Forelimb muscle (tissue), 1 donor: ENCODE data around the gene CYP2B6. TPM values are rescaled to one million over a fixed set of nuclear protein-coding genes. Genes with fewer than 3 reads are reported as not detected.
"Not testable (repeated sequence)": the region's sequence is repeated elsewhere in the genome, so short reads cannot be mapped to it uniquely, and the experiment has no call there.

Experiments
- DNase-seq: peaks from one replicate; pipeline ENCODE4 v3.0.0-alpha.2; 2013; ENCODE audit warnings: low read depth
- polyA plus RNA-seq: library from polyadenylated mRNA; unstranded; fragments of 120-200 nt; gene quantifications from one replicate; pipeline ENCODE4 v1.2.1, GENCODE V29; 2013; ENCODE audit not compliant: insufficient read length

The CYP2B6 gene
- polyA plus RNA-seq, 1 donor = not detected

- not testable (repeated sequence) for DNase-seq
Measured at GRCh38 chr19:40980743-40981442, 10.2 kb upstream of the CYP2B6 start.

GRCh38 chr19:40981591-40981990 is 9.5 kb upstream of the CYP2B6 start:
- DNase-seq = no peak

GRCh38 chr19:40982594-40983101 is 8.4 kb upstream of the CYP2B6 start:
- DNase-seq = no peak

- DNase-seq = no peak
Measured at GRCh38 chr19:40989453-40989852, 1.6 kb upstream of the CYP2B6 start.

- DNase-seq = no peak
Measured at GRCh38 chr19:40995355-40995754, 4.3 kb downstream of the CYP2B6 start.

GRCh38 chr19:40999018-40999417 is 7.9 kb downstream of the CYP2B6 start:
- not testable (repeated sequence) for DNase-seq

- no peak for DNase-seq
Measured at GRCh38 chr19:41000310-41000737, 9.2 kb downstream of the CYP2B6 start.

GRCh38 chr19:41001243-41001971 is 10.3 kb downstream of the CYP2B6 start:
- no peak for DNase-seq

GRCh38 chr19:41003656-41004055 is 12.6 kb downstream of the CYP2B6 start:
- DNase-seq = not testable (repeated sequence)

GRCh38 chr19:41009700-41010235 is 18.7 kb downstream of the CYP2B6 start:
- DNase-seq = no peak

GRCh38 chr19:41013359-41013758 is 22.3 kb downstream of the CYP2B6 start:
- no peak for DNase-seq

- DNase-seq = no peak
Measured at GRCh38 chr19:41014643-41015042, 23.6 kb downstream of the CYP2B6 start.

- DNase-seq = no peak
Measured at GRCh38 chr19:41016488-41017071, 25.5 kb downstream of the CYP2B6 start.

- no peak for DNase-seq
Measured at GRCh38 chr19:41018736-41019290, 27.7 kb downstream of the CYP2B6 start.

- no peak for DNase-seq
Measured at GRCh38 chr19:41019346-41019745, 28.3 kb downstream of the CYP2B6 start.

- DNase-seq = no peak
Measured at GRCh38 chr19:41023193-41023592, 32.1 kb downstream of the CYP2B6 start.

GRCh38 chr19:41025411-41025810 is 34.3 kb downstream of the CYP2B6 start:
- no peak for DNase-seq

- DNase-seq = no peak
Measured at GRCh38 chr19:41025871-41026270, 34.8 kb downstream of the CYP2B6 start.

- no peak for DNase-seq
Measured at GRCh38 chr19:41027273-41027967, 36.3 kb downstream of the CYP2B6 start.

GRCh38 chr19:41029524-41030432 is 38.7 kb downstream of the CYP2B6 start:
- no peak for DNase-seq
